ENCODE measurements around the gene NISCH. TPM values are rescaled to one million over a fixed set of nuclear protein-coding genes. Genes with fewer than 3 reads are reported as not detected.

Gene NISCH
- total RNA-seq, 1 experiment from 2014 or later = 104 TPM

DNA sequence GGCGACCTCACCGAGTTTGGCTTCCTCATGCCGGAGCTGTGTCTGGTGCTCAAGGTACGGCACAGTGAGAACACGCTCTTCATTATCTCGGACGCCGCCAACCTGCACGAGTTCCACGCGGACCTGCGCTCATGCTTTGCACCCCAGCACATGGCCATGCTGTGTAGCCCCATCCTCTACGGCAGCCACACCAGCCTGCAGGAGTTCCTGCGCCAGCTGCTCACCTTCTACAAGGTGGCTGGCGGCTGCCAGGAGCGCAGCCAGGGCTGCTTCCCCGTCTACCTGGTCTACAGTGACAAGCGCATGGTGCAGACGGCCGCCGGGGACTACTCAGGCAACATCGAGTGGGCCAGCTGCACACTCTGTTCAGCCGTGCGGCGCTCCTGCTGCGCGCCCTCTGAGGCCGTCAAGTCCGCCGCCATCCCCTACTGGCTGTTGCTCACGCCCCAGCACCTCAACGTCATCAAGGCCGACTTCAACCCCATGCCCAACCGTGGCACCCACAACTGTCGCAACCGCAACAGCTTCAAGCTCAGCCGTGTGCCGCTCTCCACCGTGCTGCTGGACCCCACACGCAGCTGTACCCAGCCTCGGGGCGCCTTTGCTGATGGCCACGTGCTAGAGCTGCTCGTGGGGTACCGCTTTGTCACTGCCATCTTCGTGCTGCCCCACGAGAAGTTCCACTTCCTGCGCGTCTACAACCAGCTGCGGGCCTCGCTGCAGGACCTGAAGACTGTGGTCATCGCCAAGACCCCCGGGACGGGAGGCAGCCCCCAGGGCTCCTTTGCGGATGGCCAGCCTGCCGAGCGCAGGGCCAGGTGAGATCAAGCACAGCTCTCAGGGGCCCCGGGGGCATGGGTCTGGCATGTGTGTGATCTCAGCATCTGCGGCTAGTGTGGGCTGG is 32.6 kb downstream of the NISCH start:
- Histone ChIP-seq H3K79me1 (ENCODE audit: insufficient read depth, low read depth, low read length, poor library complexity, severe bottlenecking) (no peaks in the 10 kb centered on the region), H3K79me2 (ENCODE audit: insufficient read depth, low read length) (no peaks in the 10 kb centered on the region), H3K9ac (ENCODE audit: extremely low read depth, insufficient read length, low read length) (no peak overlapping the region), H3K4ac (ENCODE audit: low read depth, low read length) (no peak overlapping the region), H2BK12ac (ENCODE audit: insufficient read length, low read depth, low read length) (no peak overlapping the region), H3K18ac (ENCODE audit: insufficient read length, low read depth, low read length) (no peak overlapping the region), H3K56ac (ENCODE audit: insufficient read length, low read depth, low read length) (no peak overlapping the region), H2BK15ac (ENCODE audit: low read depth, low read length) (no peak overlapping the region), H3K9me3 (ENCODE audit: control insufficient read depth, low read depth, low read length) (no peaks in the 10 kb centered on the region), H2AFZ (ENCODE audit: low read length) (no peak overlapping the region), H3K14ac (ENCODE audit: insufficient read depth, low read length) (no peak overlapping the region), H3K4me1 (ENCODE audit: insufficient read depth, low read length) (no peaks in the 10 kb centered on the region), H4K5ac (ENCODE audit: insufficient read length, low read depth, low read length) (no peak overlapping the region), H3K23ac (ENCODE audit: insufficient read length, low read depth, low read length) (no peak overlapping the region), H2BK20ac (ENCODE audit: low read depth, low read length, poor library complexity, severe bottlenecking) (no peak overlapping the region), H4K8ac (replicated peaks; ENCODE audit: insufficient read length, low read depth, low read length) (no peak overlapping the region), H4K91ac (ENCODE audit: insufficient read length, low read depth, low read length) (no peak overlapping the region), H3T11ph (ENCODE audit: low read length) (no peak overlapping the region), H4K20me1 (ENCODE audit: control insufficient read depth, insufficient read depth, insufficient read length) (no peaks in the 10 kb centered on the region), H3K23me2 (ENCODE audit: insufficient read length, low read depth, low read length, poor library complexity, severe bottlenecking) (no peaks in the 10 kb centered on the region), H2BK5ac (ENCODE audit: insufficient read length, low read length) (no peak overlapping the region), H3K4me2 (ENCODE audit: insufficient read depth, insufficient read length, low read length) (no peak overlapping the region), H2BK120ac (ENCODE audit: low read depth, low read length, poor library complexity, severe bottlenecking) (no peak overlapping the region), H3K27me3 (ENCODE audit: insufficient read depth, low read length) (no peaks in the 10 kb centered on the region), H3K27ac (ENCODE audit: insufficient read length, low read depth, low read length) (no peak overlapping the region), H2AK5ac (ENCODE audit: insufficient read length, low read length) (no peak overlapping the region)
- H3K27me3 Mint-ChIP-seq (ENCODE audit: low read depth) = no peaks in the 10 kb centered on the region
- no CpG with 5 or more reads among the region's 59 CpGs for WGBS (ENCODE audit: extremely low coverage, insufficient read length, low lambda C conversion rate)
- peaks cover 25 to 88% (median 87%) of the 10 kb centered on the region in 3 experiments for H3K36me3 Mint-ChIP-seq (ENCODE audit: insufficient read depth in 1 of 3, low read depth in 3 of 3)
- H3K27ac Mint-ChIP-seq = peak overlapping the region in 1 of 3 experiments; percentile 34; a peak in 2 of 7 replicates
- TF ChIP-seq, protein P1, sequence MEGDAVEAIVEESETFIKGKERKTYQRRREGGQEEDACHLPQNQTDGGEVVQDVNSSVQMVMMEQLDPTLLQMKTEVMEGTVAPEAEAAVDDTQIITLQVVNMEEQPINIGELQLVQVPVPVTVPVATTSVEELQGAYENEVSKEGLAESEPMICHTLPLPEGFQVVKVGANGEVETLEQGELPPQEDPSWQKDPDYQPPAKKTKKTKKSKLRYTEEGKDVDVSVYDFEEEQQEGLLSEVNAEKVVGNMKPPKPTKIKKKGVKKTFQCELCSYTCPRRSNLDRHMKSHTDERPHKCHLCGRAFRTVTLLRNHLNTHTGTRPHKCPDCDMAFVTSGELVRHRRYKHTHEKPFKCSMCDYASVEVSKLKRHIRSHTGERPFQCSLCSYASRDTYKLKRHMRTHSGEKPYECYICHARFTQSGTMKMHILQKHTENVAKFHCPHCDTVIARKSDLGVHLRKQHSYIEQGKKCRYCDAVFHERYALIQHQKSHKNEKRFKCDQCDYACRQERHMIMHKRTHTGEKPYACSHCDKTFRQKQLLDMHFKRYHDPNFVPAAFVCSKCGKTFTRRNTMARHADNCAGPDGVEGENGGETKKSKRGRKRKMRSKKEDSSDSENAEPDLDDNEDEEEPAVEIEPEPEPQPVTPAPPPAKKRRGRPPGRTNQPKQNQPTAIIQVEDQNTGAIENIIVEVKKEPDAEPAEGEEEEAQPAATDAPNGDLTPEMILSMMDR (conservative IDR thresholded peaks at IDR 0.05) = no peak
- H3K4me3 Mint-ChIP-seq = 0 out of 5 replicates have a peak overlapping the region, but pooled peaks of 1 of the 2 experiments have one; percentile 20
- H3K4me1 Mint-ChIP-seq = peaks cover 3 to 5% of the 10 kb centered on the region in 2 experiments; a peak in 1 of 4 replicates
- H3K9me3 Mint-ChIP-seq = no peaks in the 10 kb centered on the region
- no peak for DNase-seq

Data from H9 (cell line).